HepG2 (cell line): Measurements from ENCODE around the gene FCHO2. TPM values are rescaled to one million over a fixed set of nuclear protein-coding genes. Genes with fewer than 3 reads are reported as not detected.
A peak's percentile ranks its signal among the peaks of the same experiment; 100 is the strongest.

Source experiments
- ATAC-seq: fragments of 200-7000 bp; cut with Tn5 transposase; 3 replicates; pipeline ENCODE4 v1.9.1; 2020; ENCODE audit warnings: mild to moderate bottlenecking, moderate library complexity
- BruUV-seq: library from RNA; stranded (reverse); fragments of 400-500 nt; replicated peaks from 2 replicates; lab custom pipeline; 2021; lab: Mats Ljungman, UMichigan
- CTCF ChIA-PET: fragments of 300-600 bp; formaldehyde crosslinking; extraction: SDS; loops from one replicate; lab custom pipeline; 2021; ENCODE audit warnings: low total read pairs, inconsistent platforms, low intra/inter-chr PET ratio; lab: Yijun Ruan, JAX
- POLR2A ChIA-PET: fragments of 350-600 bp; sonication (Branson Sonifier 250); formaldehyde crosslinking; loops from one replicate; lab custom pipeline; 2020; ENCODE audit warnings: antibody characterized with exemption, inconsistent platforms; lab: Yijun Ruan, JAX
- DNase-seq: peaks from one replicate; pipeline ENCODE4 v3.0.0-alpha.2; 2015; ENCODE audit warnings: low spot score
- FAIRE-seq: peaks from 3 replicates; lab custom pipeline; 2011; peaks lifted over from hg19 to GRCh38; lab: Jason Lieb, UNC
- H2AFZ ChIP-seq: one replicate; pipeline ENCODE4 v1.6.1; 2011; ENCODE audit warnings: low read length, inconsistent platforms
- H3K27ac ChIP-seq: fragments of 300-600 bp; 3 replicates; pipeline ENCODE4 v1.8.0; 2011; ENCODE audit warnings: mixed run types, mild to moderate bottlenecking, mixed read lengths, low read length, inconsistent platforms; ENCODE audit not compliant: insufficient read depth; ENCODE audit errors: extremely low read length
- H3K27me3 ChIP-seq, 2 experiments: fragments of 200-600 bp in 1 of 2; 2 replicates in 1 of 2; 3 replicates in 1 of 2; pipeline versions ENCODE4 v1.6.0 to v1.8.0; 2011; ENCODE audit warnings: low read length in 2 of 2, mild to moderate bottlenecking in 2 of 2, moderate library complexity in 2 of 2, inconsistent platforms in 1 of 2; ENCODE audit not compliant: insufficient read depth in 2 of 2, control insufficient read depth in 1 of 2
- H3K36me3 ChIP-seq, 2 experiments: fragments of 200-600 bp in 1 of 2; replicated peaks in 1 of 2; 2 replicates in 1 of 2; 3 replicates in 1 of 2; pipeline versions ENCODE4 v1.5.1 to v1.8.0; 2011; ENCODE audit warnings: low read length in 2 of 2, inconsistent platforms in 1 of 2; ENCODE audit not compliant: insufficient read depth in 2 of 2, control insufficient read depth in 1 of 2
- H3K4me1 ChIP-seq: 2 replicates; pipeline ENCODE4 v1.5.1; 2012; ENCODE audit warnings: low read length, inconsistent platforms; ENCODE audit not compliant: insufficient read depth
- H3K4me2 ChIP-seq: 2 replicates; pipeline ENCODE4 v1.6.0; 2011; ENCODE audit warnings: low read depth, low read length, inconsistent platforms
- H3K4me3 ChIP-seq, 3 experiments: fragments of 200-600 bp in 1 of 3; sonication (generic), shearing (Covaris generic) in 1 of 3; replicated peaks in 1 of 3; 2 replicates each; pipeline ENCODE4 v1.5.1; 2011 to 2016; ENCODE audit warnings: low read length in 3 of 3, inconsistent platforms in 2 of 3, low read depth in 2 of 3, mild to moderate bottlenecking in 2 of 3, control low read depth in 1 of 3, mixed read lengths in 1 of 3; ENCODE audit not compliant: insufficient read depth in 1 of 3
- H3K79me2 ChIP-seq: one replicate; pipeline ENCODE4 v1.6.1; 2011; ENCODE audit warnings: low read length, inconsistent platforms; ENCODE audit not compliant: insufficient read depth
- H3K9ac ChIP-seq: 2 replicates; pipeline ENCODE4 v1.6.0; 2011; ENCODE audit warnings: mild to moderate bottlenecking, low read depth, low read length, inconsistent platforms; ENCODE audit not compliant: insufficient read depth
- H3K9me3 ChIP-seq: 2 replicates; pipeline ENCODE4 v1.5.1; 2012; ENCODE audit warnings: mild to moderate bottlenecking, low read length
- H4K20me1 ChIP-seq: 2 replicates; pipeline ENCODE4 v1.6.0; 2011; ENCODE audit warnings: inconsistent platforms, mild to moderate bottlenecking, low read length, moderate library complexity; ENCODE audit not compliant: insufficient read depth
- CBX2 ChIP-seq, 2 experiments: fragments of 200-600 bp in 1 of 2; sonication (generic); formaldehyde crosslinking in 1 of 2; IDR thresholded peaks; 2 replicates each; pipeline versions ENCODE4 v1.7.0 to v1.8.1; 2018 to 2022; ENCODE audit warnings: low read depth in 2 of 2, low read length in 1 of 2, mild to moderate bottlenecking in 1 of 2, missing genetic modification reagents in 1 of 2
- RBFOX2 ChIP-seq: fragments of 200-400 bp; formaldehyde crosslinking; IDR thresholded peaks from 2 replicates; pipeline ENCODE4 v1.6.1; 2017; ENCODE audit warnings: low read depth, mild to moderate bottlenecking, low read length
- RFXAP ChIP-seq: sonication (generic); formaldehyde crosslinking; IDR thresholded peaks from 2 replicates; pipeline ENCODE4 v1.4.0; 2020; ENCODE audit warnings: missing genetic modification reagents, borderline replicate concordance
- TEAD3 ChIP-seq: optimal IDR thresholded peaks from 2 replicates; pipeline ENCODE3; 2016; ENCODE audit warnings: borderline replicate concordance
- ZNF3 ChIP-seq: IDR thresholded peaks from 2 replicates; pipeline ENCODE4 v1.7.0; 2017; ENCODE audit warnings: inconsistent platforms
- ZNF558 ChIP-seq: sonication (generic); formaldehyde crosslinking; IDR thresholded peaks from 2 replicates; pipeline ENCODE4 v1.9.0; 2022; ENCODE audit warnings: mild to moderate bottlenecking, missing genetic modification reagents, borderline replicate concordance
- WGBS: methylation state at CpG from one replicate; pipeline ENCODE4 v1.1.6; 2017; ENCODE audit warnings: low lambda C conversion rate; 5-methylcytosine and 5-hydroxymethylcytosine counted together
- in situ Hi-C: cut with HindIII; loops from 2 replicates; pipeline ENCODE4 v1.10.0; 2017; ENCODE audit warnings: low pct_unique_long_range_greater_than_20kb; ENCODE audit not compliant: extremely low pct_ligation_motif_present
- intact Hi-C: fragments of 100-400 bp; cut with micrococcal nuclease; formaldehyde crosslinking; loops from one replicate; pipeline ENCODE4 v1.10.0; 2022; ENCODE audit not compliant: unreplicated experiment
- polyA plus RNA-seq, 8 experiments: library from polyadenylated mRNA; depleted of rRNA in 3 of 8; stranded (reverse) in 7 of 8; unstranded in 1 of 8; fragments of >200 nt; fragmentation: Illumina TruSeq in 4 of 8; extraction: Trizol in 4 of 8; gene quantifications; 2 replicates each; pipeline versions ENCODE4 v1.2.1 to v1.2.3, GENCODE V29; 2011 to 2016; ENCODE audit warnings: low read depth in 4 of 8, missing spikeins in 1 of 8, mixed read lengths in 1 of 8; ENCODE audit not compliant: insufficient read depth in 1 of 8
- total RNA-seq, 5 experiments: library from RNA; depleted of rRNA; stranded (reverse); fragments of >200 nt; fragmentation: Illumina TruSeq; extraction: Trizol; gene quantifications; 2 replicates each; pipeline ENCODE4 v1.2.3, GENCODE V29; 2016; ENCODE audit warnings: low read depth in 1 of 5
- TF ChIP-seq, protein P1 (sequence below): sonication (generic); formaldehyde crosslinking; IDR thresholded peaks from 2 replicates; pipeline ENCODE4 v1.4.0; 2020; ENCODE audit warnings: mild to moderate bottlenecking, low read depth, missing genetic modification reagents
- TF ChIP-seq, protein P2 (sequence below): sonication (generic); formaldehyde crosslinking; IDR thresholded peaks from 2 replicates; pipeline ENCODE4 v1.8.1; 2023; ENCODE audit warnings: missing genetic modification reagents, inconsistent platforms, borderline replicate concordance
- TF ChIP-seq, protein P3 (sequence below): sonication (generic); formaldehyde crosslinking; IDR thresholded peaks from 2 replicates; pipeline ENCODE4 v1.8.0; 2022; ENCODE audit warnings: mild to moderate bottlenecking, missing genetic modification reagents, borderline replicate concordance

Gene FCHO2
- total and polyA plus RNA-seq, 2 of the 13 experiments (the other 11 are each of a cell fraction or from before 2014, with no cell fraction given) = 11.6 to 17.3 TPM

DNA sequence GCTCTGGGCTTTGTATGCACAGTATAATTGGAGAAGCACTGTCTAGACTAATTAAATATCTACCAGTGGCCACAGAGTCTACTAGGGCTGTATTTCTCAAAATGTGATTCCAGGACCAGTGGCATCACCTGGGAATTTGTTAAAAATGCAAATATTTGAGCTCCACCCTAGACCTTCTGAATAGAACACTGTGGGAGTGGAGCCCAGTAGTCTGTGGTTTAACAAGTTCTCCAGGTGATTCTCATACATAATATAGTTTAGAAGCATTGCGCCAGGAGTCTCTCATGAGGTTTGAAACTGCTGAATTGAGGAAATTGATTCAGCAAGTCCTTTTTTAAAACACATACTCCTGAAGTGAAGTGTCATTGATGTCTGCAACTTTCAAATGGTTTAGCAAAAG, 74.7 kb downstream of the FCHO2 start (continued):
- TF ChIP-seq, protein P1, sequence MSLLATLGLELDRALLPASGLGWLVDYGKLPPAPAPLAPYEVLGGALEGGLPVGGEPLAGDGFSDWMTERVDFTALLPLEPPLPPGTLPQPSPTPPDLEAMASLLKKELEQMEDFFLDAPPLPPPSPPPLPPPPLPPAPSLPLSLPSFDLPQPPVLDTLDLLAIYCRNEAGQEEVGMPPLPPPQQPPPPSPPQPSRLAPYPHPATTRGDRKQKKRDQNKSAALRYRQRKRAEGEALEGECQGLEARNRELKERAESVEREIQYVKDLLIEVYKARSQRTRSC (CRISPR knock-in tag) = no peak

DNA sequence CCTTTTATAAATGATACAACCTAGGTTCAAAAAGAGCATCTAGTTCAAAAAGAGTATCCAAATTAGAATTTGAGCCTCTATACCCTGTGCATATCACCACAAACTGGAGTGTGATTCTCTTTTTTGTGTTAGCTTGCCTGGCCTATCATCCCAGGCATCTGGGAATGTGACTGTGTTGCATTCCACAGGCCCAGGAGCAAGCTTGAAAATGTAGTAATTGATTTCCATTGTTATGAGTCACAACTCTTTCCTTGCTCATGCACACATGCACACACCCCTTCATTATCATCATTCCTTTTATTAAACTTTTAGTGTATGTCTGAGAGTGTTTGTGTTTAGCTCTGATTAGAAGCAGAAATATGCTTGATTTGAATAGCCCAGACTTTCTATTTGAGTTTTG, 75.2 kb downstream of the FCHO2 start:
- Histone ChIP-seq H2AFZ (no peak overlapping the region), H3K9me3 (no peaks in the 10 kb centered on the region), H3K4me3 (no peak overlapping the region), H3K27ac (no peak overlapping the region), H3K4me1 (no peaks in the 10 kb centered on the region), H3K4me2 (no peak overlapping the region), H4K20me1 (no peaks in the 10 kb centered on the region), H3K79me2 (no peaks in the 10 kb centered on the region), H3K9ac (no peak overlapping the region), H3K36me3 (peaks cover 2 to 13% of the 10 kb centered on the region in 2 experiments; a peak in 3 of 5 replicates), H3K27me3 (no peaks in the 10 kb centered on the region)
- TF ChIP-seq TEAD3 (CRISPR knock-in tag) = peak; percentile 38
- TF ChIP-seq CBX2 (IDR thresholded peaks at IDR 0.05; ENCODE audit: low read depth, low read length) = no peak
- TF ChIP-seq CBX2 (CRISPR knock-in tag; IDR thresholded peaks at IDR 0.05; ENCODE audit: low read depth) = no peak
- POLR2A ChIA-PET = no interaction called here
- CTCF ChIA-PET = no interaction called here
- intact Hi-C loops (no loop called here), in situ Hi-C loops (no loop called here)
- FAIRE-seq = no peak
- no peak; the same call in 2 of the 3 replicates for ATAC-seq
- BruUV-seq = no TSS peak
- peak; percentile 5 for DNase-seq

DNA sequence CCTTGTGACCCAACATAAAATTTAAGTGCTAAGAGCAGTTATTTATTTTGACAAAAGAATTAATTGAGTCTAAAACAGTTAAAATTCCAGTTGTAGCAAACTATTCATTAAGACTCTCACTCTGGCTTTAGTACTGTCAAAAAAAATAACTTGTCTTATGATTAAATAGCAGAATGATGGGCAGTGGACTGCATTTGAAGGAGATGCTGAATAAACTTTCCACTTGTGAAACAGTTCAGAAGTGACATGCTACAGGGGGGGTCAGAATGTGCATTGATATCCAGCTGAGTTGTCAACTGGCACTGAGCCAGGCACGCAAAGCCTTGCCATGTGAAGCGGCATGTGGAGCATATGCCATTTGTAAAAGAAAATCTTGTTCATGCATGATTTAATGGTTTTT, 76.0 kb downstream of the FCHO2 start:
- no peak for DNase-seq

More for the DNA sequence above, 76.0 kb downstream of the FCHO2 start:
- H3K4me3 ChIP-seq = no peak overlapping the region
- H3K9ac ChIP-seq = no peak overlapping the region
- CTCF ChIA-PET = no interaction called here
- no peaks in the 10 kb centered on the region for H3K9me3 ChIP-seq
- in situ Hi-C loops = no loop called here
- POLR2A ChIA-PET = no interaction called here
- FAIRE-seq = no peak
- no peak overlapping the region for H3K27ac ChIP-seq
- H3K79me2 ChIP-seq = no peaks in the 10 kb centered on the region
- H4K20me1 ChIP-seq = no peaks in the 10 kb centered on the region
- intact Hi-C loops = no loop called here
- BruUV-seq = no TSS peak
- WGBS = 100% methylated on average over 2 of the region's 2 CpGs
- no peaks in the 10 kb centered on the region for H3K4me1 ChIP-seq
- H3K27me3 ChIP-seq = no peaks in the 10 kb centered on the region
- peaks cover 4 to 13% of the 10 kb centered on the region in 2 experiments; a peak in 3 of 5 replicates for H3K36me3 ChIP-seq
- H2AFZ ChIP-seq = no peak overlapping the region
- H3K4me2 ChIP-seq = no peak overlapping the region
- TF ChIP-seq ZNF3 (CRISPR knock-in tag) (no peak), RBFOX2 (no peak), RFXAP (no peak), ZNF558 (no peak)
- TF ChIP-seq, protein P2, sequence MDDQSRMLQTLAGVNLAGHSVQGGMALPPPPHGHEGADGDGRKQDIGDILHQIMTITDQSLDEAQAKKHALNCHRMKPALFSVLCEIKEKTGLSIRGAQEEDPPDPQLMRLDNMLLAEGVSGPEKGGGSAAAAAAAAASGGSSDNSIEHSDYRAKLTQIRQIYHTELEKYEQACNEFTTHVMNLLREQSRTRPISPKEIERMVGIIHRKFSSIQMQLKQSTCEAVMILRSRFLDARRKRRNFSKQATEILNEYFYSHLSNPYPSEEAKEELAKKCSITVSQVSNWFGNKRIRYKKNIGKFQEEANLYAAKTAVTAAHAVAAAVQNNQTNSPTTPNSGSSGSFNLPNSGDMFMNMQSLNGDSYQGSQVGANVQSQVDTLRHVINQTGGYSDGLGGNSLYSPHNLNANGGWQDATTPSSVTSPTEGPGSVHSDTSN (CRISPR knock-in tag) = no peak
- TF ChIP-seq, protein P3, sequence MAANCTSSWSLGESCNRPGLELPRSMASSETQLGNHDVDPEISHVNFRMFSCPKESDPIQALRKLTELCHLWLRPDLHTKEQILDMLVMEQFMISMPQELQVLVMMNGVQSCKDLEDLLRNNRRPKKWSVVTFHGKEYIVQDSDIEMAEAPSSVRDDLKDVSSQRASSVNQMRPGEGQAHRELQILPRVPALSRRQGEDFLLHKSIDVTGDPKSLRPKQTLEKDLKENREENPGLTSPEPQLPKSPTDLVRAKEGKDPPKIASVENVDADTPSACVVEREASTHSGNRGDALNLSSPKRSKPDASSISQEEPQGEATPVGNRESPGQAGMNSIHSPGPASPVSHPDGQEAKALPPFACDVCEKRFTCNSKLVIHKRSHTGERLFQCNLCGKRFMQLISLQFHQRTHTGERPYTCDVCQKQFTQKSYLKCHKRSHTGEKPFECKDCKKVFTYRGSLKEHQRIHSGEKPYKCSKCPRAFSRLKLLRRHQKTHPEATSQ (CRISPR knock-in tag) = no peak
- TF ChIP-seq, all 625 proteins: peak for 0
- no peak for ATAC-seq
